Measurements from ENCODE around the gene HSP90AA1.
"Not testable (repeated sequence)": the region's sequence is repeated elsewhere in the genome, so short reads cannot be mapped to it uniquely, and the experiment has no call there.

HSP90AA1 gene

GRCh38 chr14:102092806-102093205 is 6.0 kb upstream of the HSP90AA1 start:
- no peak for DNase-seq

- no peak for DNase-seq
Measured at GRCh38 chr14:102090713-102091112, 3.9 kb upstream of the HSP90AA1 start.

DNA sequence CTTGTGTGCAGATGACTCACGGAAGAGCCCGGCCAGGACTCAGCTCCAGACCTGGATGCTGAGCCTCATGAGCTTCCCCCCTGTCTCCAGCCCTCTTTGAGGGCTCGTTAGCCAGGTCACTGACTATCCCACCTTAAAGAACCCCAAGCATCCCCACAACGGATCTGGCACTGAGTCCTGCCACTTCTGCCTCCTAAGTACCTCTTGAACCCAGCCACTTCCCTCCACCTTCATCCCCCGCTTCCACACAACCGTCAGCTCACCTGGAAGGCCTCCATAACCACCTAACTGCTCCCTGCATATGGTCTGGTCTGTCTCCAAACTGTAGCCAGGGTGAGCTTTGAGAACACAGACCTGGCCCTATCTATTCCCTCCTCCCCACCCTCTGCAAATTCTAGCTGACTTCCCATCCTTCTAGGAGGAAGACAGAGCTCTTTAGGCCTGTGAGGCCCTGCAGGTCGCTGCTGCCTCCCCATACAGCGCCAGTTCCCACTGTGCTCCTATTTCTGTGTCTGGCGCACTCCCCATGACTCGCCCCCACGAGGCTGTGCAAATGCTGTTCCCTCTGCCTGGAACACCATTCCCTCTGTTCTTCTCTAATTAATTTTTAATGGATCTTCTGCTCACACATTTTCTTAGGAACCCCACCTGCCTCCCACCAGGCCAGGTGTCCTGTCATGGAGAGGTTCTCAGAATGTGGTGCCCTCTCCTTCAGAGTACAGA is 2.9 kb upstream of the HSP90AA1 start:
- DNase-seq, result no peak

DNA sequence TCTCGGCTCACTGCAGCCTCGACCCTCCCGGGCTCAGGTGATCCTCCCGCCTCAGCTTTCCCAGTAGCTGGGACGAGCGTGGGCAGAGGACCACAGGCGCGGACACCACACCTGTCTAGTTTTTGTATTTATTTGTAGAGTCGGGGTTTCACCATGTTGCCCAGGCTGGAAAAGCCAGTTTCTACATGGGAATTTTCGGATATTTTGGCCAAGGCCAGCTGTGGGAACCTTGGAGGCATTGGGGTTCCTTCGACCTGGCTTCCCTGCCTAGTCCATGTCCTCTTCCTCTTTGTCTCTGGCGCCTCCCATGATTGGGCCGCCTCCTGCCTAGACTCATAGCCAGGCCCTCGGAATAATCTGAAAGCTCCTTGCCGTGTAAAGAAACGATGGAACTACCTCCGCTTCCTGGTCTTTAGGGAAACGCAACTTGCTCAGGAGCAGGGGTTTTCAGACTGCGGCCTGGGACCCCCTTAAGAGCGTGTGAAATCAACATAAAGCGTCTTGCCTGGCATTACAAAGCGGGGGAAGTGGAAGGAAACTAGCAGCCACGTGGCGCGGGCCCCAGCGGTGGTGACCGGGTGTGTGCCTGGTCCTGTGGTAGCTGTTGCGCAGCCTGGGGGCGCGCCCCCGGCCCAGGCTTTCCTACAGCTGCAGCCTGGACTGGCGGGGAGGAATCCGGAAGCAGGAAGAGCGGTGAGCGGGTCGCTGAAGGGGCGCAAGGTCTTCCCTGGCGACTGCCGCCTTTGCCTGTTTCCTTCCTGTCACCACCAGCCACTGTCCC is 1.4 kb upstream of the HSP90AA1 start:
- DNase-seq, result no peak

- no peak for DNase-seq
Measured at GRCh38 chr14:102087762-102088011, 843 bp upstream of the HSP90AA1 start.

DNA sequence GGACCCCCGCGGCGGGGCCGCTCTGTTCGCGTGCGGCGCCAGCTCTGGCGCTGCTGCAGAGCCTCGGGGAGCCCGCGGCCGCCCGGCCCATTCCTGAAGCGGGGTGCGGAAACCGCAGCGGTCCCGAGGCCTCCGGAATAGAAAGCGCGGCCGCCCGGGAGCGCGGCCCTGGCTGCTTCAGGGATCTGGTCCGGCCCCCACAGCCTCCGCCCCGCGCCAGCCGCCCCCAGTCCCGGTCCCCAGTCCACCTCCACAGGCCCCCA is 204 bp downstream of the HSP90AA1 start:
- DNase-seq, result no peak

GRCh38 chr14:102085948-102086708 is 716 bp downstream of the HSP90AA1 start:
- no peak for DNase-seq

DNA sequence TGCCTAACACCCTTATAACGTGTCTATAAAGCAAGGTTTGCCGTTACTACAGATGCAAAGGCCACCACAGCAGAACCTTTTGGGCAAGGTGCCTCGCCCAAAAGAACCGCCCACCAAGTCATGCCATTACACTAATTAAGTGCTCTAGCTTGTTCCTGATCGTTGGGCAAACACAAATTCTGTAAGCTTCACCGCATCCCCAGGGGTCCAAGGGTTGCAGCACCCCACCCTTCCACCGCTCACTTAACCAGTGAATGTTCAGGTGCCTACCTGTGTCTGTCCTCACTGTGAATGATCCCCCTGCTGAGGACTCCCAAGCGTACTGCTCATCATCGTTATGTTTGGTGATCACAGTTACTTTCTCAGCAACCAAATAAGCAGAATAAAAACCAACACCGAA is 1.4 kb downstream of the HSP90AA1 start:
- DNase-seq, result no peak

DNA sequence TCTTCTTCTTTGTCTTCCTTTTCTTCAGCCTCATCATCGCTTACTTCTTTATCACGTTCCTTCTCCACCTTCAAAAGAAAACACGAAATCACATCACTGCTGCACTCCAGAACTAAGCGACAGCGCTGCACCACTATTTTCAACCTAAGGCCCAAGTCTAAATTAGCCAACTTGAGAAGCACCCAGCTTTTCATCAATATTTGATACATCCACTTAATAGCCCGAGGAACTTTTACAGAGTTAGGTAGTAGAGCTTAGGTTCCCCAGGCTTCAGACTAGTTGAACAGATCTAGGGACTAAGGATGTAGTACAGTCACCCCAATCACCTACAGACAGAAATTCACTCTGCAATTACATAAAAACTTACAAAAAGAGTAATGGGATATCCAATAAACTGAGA is 1.9 kb downstream of the HSP90AA1 start:
- no peak for DNase-seq

DNA sequence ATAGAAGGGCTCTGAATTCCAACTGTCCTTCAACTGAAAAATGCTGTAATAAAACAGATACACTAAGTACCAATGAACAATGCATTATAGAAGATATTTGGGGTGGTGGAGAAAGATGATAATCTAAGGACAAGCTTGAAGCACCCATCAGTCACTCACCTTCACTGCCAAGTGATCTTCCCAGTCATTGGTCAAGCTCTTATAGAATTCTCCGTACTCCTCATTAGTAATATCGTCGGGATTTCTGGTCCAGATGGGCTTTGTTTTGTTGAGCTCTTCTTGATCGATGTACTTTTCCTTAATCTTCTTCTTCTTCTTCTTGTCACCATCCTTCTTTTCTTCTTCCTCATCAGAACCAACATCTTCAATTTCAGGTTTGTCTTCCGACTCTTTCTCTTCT is 2.3 kb downstream of the HSP90AA1 start:
- DNase-seq, result not testable (repeated sequence)

DNA sequence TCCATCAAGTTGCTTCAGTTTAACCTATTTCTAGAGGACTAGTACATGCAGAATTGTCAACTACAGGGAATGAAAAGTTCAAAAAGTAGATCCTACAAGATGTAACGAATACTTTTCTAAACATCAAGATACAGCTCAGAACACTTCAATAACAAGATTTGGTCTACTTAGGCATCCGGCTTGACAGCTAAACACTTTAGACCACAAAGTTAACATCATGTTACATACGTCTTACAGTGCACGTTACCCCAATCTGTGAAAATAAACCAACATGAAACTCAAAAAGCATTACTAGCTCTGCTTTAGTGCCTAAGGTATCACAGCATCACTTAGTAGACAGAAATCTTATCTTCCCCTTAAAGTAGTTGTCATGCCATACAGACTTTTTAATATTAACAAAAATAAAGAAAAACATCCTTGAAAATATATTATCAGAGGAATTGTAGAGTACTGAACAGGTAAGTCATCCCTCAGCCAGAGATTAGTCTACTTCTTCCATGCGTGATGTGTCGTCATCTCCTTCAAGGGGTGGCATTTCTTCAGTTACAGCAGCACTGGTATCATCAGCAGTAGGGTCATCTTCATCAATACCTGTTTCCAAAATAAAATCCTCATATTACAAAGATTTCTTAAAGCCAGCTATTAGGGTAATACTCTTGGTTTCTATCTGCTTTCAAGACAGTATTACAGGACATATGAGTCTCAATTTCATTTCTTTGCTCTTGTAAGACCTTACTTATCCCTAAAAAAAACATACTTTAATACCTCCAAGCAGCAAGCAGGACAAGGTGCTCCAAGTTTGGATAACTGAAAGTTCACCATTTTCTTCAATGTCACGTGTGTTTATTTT is 5.4 kb downstream of the HSP90AA1 start:
- no peak for DNase-seq

GRCh38 chr14:102080183-102081080 is 6.4 kb downstream of the HSP90AA1 start:
- DNase-seq, result no peak

DNA sequence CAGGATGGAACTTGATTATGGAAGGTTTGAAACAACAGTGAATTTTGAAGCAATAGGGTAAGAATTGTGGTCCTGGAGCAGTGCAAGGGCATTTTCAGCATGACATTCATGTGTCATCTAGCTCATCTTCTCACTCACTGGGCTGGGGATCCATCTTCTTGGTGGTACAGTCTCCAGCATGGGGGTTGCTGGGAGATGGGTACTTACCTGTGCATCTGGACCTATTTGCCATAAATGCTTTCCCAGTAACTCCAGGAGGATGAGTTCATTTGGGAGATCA is 7.2 kb downstream of the HSP90AA1 start:
- DNase-seq, result no peak

DNA sequence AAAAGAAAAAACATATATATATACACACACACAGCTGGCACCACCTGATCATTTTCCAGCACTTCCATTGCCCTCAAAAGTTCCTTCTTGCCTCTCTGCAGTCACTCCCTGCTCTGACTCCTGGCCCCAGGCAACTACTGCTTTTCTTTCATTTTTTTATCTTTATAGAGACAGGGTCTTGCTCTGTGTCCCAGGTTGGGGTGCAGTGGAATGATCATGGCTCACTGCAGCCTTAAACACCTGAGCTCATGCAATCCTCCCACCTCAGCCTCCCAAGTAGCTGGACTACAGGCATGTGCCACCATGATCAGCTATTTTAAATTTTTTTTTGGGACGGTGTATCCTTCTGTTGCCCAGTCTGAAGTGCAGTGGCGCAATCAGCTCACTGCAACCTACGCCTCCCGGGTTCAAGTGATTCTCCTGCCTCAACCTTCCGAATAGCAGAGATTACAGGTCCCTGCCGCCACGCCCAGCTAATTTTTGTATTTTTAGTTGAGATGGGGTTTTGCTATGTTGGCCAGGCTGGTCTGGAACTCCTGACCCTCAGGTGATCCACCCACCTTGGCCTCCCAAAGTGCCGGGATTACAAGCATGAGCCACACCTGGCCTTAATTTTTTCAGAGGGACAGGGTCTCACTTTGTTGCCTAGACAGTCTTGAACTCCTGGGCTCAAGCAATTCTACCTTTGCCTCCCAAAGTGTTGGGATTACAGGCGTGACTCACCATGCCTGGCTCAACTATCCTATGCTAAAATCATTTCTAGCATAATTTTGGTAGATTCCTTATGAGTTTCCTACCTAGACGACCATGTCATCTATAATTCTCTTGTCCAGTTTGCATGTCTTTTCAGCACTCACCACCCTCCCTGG is 7.8 kb downstream of the HSP90AA1 start:
- no peak for DNase-seq

DNA sequence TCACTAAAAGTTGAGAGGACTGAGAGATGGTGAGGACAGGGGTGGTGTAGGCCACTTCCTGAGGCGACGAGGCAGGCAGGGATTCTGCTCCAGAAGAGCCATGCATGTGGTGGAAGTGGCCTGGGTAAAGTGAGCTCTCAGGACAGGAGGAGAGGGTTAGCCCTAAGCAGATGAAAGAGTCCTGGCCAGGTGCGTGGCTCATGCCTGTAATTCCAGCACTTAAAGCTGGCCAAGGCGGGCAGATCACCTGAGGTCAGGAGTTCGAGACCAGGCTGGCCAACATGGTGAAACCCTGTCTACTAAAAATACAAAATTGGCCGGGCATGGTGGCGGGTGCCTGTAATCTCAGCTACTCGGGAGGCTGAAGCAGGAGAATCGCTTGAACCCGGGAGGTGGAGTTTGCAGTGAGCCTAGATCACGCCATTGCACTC is 8.5 kb downstream of the HSP90AA1 start:
- DNase-seq, result not testable (repeated sequence)

DNA sequence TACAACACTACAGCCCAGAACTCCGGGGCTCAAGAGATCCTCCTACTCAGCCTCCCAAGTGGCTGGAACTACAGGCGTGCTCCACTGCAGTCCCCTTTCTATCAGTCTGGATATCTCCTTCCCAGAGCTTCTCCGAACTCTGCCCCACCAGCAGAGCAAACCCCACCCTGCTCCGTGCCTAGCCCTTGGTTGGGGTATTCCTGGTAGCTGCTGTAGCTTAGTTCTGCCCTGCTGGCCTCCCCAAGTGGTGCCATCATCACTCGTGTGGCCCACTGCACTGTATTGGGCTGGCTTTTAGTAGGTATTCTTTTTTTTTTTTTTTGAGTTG is 9.5 kb downstream of the HSP90AA1 start:
- no peak for DNase-seq

GRCh38 chr14:102075155-102075554 is 11.7 kb downstream of the HSP90AA1 start:
- no peak for DNase-seq

GRCh38 chr14:102074415-102074964 is 12.4 kb downstream of the HSP90AA1 start:
- no peak for DNase-seq

GRCh38 chr14:102071283-102071998 is 15.4 kb downstream of the HSP90AA1 start:
- DNase-seq, result no peak

GRCh38 chr14:102066041-102066451 is 20.8 kb downstream of the HSP90AA1 start:
- DNase-seq, result no peak

DNA sequence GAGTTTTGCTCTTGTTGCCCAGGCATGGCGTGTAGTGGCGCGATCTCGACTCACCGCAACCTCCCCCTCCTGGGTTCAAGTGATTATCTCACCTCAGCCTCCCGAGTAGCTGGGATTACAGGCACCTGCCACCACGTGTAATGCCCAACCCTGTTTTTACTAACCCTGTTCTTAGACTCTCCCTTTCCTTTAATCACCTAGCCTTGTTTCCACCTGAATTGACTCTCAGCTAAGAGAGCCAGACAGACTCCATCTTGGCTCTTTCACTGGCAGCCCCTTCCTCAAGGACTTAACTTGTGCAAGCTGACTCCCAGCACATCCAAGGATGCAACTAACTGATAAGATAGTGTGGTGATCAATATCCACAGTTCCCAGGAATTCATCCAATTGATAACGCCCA is 22.3 kb downstream of the HSP90AA1 start:
- not testable (repeated sequence) for DNase-seq
